Measurements from ENCODE around the gene FCAR.

FCAR gene

DNA sequence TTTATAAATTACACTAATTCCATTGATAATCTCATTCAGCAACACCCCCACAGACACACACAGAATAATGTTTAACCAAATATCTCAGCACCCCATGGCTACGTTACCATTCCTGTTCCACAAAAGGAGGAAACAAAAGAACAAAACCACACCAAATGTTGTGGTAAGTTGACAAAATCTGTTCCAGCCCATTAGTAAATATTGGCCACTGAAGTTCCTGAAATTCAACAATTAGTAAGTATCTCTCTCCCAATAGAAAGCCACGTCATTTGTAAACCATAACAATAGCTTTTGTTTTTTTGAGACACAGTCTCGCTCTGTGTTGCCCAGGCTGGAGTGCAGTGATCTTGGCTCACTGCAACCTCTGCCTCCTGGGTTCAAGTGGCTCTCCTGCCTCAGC lies 2.3 kb upstream of the FCAR start:
- no peak for DNase-seq (ENCODE audit: low read depth in 2 of 2)
- H3K4me3 ChIP-seq (replicated peaks in 1 of 2; ENCODE audit: low read depth in 2 of 2, low read length in 2 of 2): no peak overlapping the region

DNA sequence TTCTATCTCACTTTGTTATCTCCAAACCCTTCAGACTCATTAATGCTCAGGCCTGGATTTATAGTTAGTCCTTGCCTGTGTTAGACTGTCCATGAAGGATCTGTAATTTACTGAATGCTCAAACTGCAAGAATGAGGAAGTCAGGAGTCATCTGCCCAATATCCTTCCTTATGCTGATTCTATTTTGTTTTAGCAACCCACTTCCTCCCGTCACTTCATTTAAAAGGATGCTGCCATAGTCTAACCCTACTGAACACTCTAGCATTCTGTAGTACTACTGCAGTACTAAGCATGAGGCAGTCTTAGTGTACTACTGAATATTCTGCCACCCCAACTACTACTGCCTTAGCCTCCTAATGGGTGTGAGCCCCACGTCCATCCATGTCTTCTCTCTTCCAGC lies 1.5 kb downstream of the FCAR start:
- H3K4me3 ChIP-seq (replicated peaks in 1 of 2; ENCODE audit: low read depth in 2 of 2, low read length in 2 of 2): no peak overlapping the region
- no peak for DNase-seq (ENCODE audit: low read depth in 2 of 2)
- TF ChIP-seq, protein P1, sequence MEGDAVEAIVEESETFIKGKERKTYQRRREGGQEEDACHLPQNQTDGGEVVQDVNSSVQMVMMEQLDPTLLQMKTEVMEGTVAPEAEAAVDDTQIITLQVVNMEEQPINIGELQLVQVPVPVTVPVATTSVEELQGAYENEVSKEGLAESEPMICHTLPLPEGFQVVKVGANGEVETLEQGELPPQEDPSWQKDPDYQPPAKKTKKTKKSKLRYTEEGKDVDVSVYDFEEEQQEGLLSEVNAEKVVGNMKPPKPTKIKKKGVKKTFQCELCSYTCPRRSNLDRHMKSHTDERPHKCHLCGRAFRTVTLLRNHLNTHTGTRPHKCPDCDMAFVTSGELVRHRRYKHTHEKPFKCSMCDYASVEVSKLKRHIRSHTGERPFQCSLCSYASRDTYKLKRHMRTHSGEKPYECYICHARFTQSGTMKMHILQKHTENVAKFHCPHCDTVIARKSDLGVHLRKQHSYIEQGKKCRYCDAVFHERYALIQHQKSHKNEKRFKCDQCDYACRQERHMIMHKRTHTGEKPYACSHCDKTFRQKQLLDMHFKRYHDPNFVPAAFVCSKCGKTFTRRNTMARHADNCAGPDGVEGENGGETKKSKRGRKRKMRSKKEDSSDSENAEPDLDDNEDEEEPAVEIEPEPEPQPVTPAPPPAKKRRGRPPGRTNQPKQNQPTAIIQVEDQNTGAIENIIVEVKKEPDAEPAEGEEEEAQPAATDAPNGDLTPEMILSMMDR (IDR thresholded peaks at IDR 0.05; ENCODE audit: low read depth, low read length): no peak

More for the DNA sequence above, 2.3 kb upstream of the FCAR start:
- TF ChIP-seq, protein P1 (IDR thresholded peaks at IDR 0.05; ENCODE audit: low read depth, low read length): no peak

DNA sequence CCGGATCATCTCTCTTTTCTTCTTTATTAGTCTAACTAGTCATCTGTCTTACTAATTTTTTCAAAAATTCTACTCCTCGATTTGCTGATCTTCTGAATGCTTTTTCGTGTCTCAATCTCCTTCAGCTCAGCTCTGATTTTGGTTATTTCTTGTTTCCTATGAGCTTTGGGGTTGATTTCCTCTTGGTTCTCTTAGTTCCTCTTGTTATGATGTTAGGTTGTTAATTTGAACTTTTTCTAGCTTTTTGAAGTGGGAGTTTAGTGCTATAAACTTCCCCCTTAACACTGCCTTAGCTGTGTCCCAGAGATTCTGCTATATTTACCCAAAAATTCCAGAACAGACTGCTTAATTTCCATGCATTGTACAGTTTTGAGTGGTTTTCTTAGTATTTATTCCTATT lies 3.4 kb downstream of the FCAR start:
- DNase-seq (ENCODE audit: low read depth in 2 of 2): no peak
- TF ChIP-seq, protein P1 (IDR thresholded peaks at IDR 0.05; ENCODE audit: low read depth, low read length): no peak
- no peak overlapping the region for H3K4me3 ChIP-seq (replicated peaks in 1 of 2; ENCODE audit: low read depth in 2 of 2, low read length in 2 of 2)

DNA sequence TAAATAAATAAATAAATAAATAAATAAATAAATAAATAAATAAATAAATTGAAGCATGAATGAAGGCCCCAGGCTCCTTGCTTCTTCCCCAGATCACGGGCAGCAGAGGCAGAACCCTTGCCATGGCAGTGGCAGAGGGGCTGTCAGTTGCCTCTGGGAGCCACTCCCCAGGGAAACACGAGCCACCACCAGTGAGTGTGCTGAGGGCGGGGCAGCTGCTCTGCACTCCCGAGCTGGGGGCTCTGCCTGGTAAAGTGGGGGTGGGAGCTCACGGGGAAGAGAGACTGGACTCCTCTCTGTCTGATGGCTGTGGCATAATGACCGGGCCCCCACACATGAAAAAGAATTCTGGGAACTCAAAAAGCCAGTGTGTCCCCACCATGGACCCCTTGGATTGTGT lies 7.8 kb downstream of the FCAR start:
- TF ChIP-seq, protein P1 (IDR thresholded peaks at IDR 0.05; ENCODE audit: low read depth, low read length): no peak
- H3K4me3 ChIP-seq (replicated peaks in 1 of 2; ENCODE audit: low read depth in 2 of 2, low read length in 2 of 2): no peak overlapping the region
- DNase-seq (ENCODE audit: low read depth in 2 of 2): no peak

DNA sequence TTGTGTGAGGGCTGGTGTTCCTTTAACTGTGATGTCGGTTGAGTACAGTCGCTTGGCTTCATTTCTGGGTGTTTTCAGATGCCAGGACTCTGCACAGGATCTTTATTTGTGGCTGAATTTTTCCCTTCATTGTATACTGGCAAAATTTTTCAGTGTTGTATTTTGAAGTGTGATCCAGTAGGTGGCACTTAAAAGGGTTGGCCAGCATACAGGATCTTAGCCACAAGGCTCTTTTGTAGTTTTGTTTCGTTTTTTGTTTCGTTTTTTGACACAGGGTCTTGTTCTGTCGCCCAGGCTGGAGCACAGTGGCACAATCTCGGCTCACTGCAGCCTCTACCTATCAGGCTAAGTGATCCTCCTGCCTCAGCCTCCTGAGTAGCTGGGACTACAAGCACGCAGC lies 8.7 kb downstream of the FCAR start:
- no peak for DNase-seq (ENCODE audit: low read depth in 2 of 2)
- TF ChIP-seq, protein P1 (IDR thresholded peaks at IDR 0.05; ENCODE audit: low read depth, low read length): no peak

DNA sequence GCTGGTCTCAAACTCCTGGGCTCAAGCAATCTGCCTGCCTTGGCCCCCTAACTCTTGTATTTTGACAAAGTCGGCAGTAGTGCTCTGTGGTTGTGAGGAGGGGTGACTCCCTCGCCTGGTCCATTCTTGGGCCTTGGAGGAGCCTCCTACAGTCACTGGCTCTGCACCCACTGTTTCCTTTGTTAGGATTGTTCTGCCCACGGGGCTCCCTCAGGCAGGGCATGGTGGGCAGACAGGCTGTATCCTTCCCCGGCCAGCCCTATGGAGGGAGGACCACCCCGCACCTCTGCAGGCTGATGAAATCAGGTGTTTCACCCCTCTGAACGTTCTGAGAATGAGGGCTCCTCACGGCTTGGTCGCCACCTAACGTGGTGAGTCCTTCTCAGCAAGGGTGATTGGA lies 9.2 kb downstream of the FCAR start:
- no peak overlapping the region for H3K4me3 ChIP-seq (replicated peaks in 1 of 2; ENCODE audit: low read depth in 2 of 2, low read length in 2 of 2)
- TF ChIP-seq, protein P1 (IDR thresholded peaks at IDR 0.05; ENCODE audit: low read depth, low read length): no peak
- DNase-seq (ENCODE audit: low read depth in 2 of 2): no peak

More for the DNA sequence above, 8.7 kb downstream of the FCAR start:
- no peak overlapping the region for H3K4me3 ChIP-seq (replicated peaks in 1 of 2; ENCODE audit: low read depth in 2 of 2, low read length in 2 of 2)

DNA sequence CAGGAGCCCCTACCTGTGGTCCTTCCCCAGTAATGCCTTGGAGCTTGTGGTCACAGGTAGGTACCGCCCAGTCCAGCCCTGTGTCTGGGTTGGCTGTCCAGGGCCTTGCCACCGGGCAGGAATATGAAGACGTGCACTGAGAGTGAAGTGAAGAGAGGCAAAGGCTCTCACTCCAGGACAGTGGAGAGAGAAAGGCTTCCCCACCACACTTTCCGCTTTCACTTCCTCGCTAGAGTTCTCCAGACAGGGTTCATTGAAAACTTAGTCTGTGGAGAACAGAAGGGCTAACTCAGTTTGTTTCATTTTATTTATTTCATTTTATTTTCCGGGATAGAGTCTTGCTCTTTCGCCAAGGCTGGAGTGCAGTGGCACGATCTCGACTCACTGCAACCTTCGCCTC lies 14.2 kb downstream of the FCAR start:
- no peak for DNase-seq (ENCODE audit: low read depth in 2 of 2)
- TF ChIP-seq, protein P1 (IDR thresholded peaks at IDR 0.05; ENCODE audit: low read depth, low read length): no peak
- H3K4me3 ChIP-seq (replicated peaks in 1 of 2; ENCODE audit: low read depth in 2 of 2, low read length in 2 of 2): no peak overlapping the region

Measured in cardiac fibroblast (primary cell).